Stimulated activated CD8-positive, alpha-beta memory T cell treated with anti-CD3 and anti-CD28 coated beads, Interleukin-7, amount 100 ng/mL, for 1 hour (primary cell): ENCODE results near the gene ATRAID.
"Not testable (repeated sequence)": the region's sequence is repeated elsewhere in the genome, so short reads cannot be mapped to it uniquely, and the experiment has no call there.

Source experiments
- DNase-seq, 2 donors: peaks; one replicate each; pipeline ENCODE4 v3.0.0-alpha.2; 2020; ENCODE audit warnings: low read depth in 2 of 2

The ATRAID gene

DNA sequence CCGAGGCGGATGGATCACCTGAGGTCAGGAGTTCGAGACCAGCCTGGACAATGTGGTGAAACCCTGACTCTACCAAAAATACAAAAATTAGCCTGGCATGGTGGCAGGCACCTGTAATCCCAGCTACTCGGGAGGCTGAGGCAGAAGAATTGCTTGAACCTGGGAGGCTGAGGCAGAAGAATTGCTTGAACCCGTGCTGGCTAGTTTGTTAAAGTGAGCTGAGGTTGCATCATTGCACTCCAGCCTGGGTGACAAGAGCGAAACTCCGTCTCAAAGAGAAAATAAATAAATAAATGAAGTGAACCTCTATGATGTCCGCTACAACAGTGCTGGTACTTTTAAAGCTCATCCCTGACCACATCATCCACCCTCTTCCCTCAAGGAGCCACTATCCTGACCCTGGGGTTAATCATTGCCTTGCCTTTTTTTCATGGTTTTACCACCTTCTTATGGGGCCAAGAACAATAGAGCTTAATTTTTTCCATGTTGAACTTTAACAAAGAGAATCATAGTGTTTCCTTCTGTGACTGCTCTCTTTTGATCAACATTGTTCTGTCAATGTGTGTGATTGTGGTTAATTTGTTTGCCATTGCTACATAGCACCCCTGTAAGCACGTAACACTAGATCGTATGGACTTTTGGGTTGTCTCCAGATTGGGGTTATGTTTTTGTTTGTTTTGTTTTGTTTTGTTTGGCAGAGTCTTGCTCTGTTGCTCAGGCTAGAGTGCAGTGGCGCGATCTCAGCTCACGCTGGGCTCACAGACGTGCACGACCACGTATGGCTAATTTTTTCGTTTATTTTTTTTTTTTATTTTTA is 17.1 kb upstream of the ATRAID start:
- no peak for DNase-seq

DNA sequence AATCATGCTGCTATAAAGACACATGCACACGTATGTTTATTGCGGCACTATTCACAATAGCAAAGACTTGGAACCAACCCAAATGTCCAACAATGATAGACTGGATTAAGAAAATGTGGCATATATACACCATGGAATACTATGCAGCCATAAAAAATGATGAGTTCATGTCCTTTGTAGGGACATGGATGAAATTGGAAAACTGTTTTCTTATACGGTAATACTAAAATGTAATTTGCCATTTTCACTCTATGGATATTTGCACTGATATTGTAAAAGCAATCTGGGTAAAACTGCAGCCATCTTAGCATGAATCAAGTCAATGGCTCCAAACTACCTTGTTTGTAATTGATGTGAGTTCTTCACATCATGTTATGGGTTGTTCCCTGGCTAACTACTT is 16.0 kb upstream of the ATRAID start:
- DNase-seq, result not testable (repeated sequence)

DNA sequence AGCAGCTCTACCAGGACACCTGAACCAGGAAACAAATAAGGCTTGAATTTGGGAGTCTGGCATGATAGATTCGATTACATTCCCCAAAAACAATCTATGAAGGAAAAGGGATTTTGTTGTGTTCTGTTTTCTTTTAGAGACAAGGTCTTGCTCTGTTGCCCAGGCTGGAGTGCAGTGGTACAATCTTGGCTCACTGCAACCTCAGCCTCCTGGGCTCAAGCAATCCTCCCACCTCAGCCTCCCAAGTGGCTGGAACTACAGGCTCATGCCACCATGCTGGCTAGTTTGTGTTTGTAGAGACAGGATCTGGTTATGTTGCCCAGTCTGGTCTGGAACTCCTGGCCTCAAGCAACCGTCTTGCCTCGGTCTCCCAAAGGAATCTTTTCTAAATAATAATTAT is 13.8 kb upstream of the ATRAID start:
- DNase-seq, result not testable (repeated sequence)

DNA sequence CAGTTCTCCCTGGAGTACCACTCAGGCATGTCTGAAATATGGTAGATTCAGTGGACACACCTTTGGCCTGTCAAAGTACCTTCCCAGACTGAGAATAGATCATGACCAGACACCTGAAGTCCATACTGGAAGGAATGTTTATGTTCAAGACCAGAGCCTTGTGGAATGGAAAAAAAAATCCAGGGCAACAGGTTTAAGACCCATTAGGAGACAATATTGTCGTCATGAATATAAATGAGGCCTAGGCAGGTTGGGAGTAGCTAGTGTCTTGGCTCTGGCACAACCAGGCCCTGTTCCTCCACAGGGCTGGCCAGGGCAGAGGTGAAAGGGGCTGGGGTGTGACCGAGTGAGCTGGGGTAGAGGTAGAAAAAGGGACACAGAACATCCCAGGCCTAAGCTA is 13.2 kb upstream of the ATRAID start:
- DNase-seq, result no peak

DNA sequence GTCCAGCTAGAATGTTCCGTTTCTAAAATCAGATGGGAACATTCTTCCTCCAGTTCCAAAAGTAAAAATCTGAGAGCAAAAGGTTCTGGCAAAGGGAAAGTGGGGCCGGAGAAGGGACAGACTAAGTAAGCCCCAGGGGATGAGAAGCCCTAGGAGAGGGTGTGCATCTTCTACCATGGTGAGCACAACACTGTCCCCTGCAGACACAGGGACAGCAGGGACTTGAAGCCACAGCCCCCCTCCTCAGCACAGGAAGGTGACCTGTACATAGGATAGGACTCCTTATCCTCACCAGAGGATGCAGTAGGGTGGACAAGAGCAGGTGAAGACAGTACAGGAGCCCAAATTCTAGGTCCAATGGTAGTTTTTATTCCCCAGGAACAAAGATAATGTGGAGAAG is 12.6 kb upstream of the ATRAID start:
- no peak for DNase-seq

DNA sequence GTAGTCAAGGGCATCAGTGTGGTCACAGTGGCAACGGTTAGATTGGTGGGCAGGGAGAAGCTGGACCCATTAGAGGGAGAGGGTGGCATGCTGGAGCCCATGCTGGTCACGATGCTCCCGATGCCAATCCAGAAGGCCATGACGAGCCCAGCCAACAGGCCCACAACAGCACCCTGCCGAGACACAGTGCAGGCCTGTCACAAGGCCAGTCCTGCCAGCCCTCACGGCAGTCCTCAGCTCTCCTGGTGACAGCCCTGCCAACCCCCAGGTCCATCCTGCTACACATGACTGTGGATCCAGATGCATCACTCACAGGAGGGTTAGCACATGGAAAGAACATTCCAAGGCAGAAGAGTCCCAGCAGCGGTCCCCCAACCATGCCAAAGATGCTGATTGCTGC is 10.2 kb upstream of the ATRAID start:
- no peak for DNase-seq

DNA sequence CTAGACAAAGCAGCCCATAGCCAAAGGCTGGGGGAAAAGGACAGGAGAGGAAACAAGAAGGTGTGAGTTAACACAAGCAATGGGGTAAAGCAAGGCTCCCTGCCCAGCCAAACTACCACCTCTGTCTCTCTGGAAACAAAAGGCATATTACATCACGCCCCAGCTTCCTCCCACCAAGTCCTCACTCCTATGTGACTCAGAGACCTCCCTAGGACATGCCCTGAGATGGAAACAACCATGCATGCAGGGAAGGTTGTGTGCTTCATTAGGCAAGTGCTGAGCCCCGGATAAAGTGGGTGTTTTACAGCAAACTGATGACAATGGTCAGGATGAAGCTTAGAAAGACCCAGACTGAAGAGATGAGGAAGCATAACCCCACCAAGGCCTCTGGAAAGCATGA is 9.0 kb upstream of the ATRAID start:
- DNase-seq, result no peak

DNA sequence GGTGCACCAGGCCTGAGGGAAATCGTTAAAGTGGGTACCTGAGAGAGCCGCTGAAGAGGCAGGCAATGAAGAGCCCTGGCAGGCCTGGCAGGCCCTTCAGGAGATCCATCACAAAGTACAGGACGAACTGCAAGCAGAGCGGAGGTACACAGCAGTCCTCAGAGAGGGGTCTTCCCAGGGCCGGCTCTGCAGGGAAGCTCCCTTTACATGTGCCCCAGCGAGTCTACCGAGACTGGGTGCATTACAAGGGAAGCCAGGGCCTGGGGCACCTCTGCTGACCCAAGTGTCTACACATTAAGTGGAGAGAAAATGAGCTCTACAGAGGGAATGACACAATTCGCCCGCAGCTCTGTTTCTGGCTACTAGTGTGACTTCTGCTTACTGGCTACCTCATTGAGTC is 8.1 kb upstream of the ATRAID start:
- DNase-seq, result no peak

DNA sequence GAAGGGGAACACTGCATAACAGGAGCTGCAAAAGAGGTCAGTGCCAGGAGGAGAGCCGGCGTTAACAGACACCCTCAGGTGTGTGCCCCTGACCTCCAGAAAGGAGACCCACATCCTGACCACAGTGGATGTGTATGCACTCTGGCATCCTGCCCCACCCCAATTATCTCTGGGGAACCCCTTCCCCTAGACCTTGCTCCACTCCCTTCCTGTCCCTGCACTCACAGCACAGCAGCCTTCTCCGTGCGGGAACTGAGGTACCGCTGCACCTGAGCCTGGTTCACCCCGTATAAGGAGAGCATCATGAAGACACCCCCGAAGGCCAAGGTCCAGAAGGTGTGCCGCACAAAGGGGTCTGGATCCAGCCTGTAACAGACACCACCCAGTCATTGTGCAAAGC is 7.3 kb upstream of the ATRAID start:
- DNase-seq, result no peak

DNA sequence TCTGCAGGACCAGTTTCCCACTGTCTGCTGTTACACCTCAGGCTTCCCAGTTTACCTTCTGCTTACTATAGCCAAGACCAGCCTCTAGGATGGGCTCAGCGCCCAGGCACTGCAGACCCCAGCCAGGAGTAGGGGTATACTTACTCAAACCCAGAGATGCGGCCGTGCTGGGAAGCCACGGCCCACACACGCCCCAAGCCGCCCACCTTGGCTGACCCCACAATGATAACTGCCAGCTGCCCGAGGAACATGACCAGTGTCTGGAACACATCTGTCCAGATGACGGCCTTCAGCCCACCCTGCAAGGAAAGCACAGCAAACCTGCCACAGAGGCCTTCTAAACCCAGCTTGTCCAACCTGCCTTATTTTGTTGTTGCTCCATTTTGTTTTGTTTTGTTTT is 6.6 kb upstream of the ATRAID start:
- DNase-seq, result no peak

DNA sequence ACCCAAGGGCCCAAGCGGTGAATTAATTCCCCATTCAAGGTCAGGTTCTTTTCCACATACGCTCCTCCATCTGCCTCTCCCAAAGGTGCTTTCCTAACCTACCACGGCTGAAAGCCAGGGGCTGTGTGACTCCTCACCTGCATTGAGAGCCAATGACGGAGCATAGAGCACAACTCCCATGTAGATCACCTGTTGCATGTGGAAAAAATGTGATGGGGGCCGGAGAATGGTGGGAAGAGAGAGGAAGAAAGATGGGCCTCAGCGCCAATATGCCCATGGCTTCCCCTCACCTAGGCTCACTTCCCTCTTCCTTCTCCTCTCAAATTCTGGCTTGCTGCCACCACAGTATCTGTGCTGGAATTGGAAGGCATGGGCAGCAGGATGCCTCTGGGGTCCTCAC is 5.5 kb upstream of the ATRAID start:
- DNase-seq, result no peak

DNA sequence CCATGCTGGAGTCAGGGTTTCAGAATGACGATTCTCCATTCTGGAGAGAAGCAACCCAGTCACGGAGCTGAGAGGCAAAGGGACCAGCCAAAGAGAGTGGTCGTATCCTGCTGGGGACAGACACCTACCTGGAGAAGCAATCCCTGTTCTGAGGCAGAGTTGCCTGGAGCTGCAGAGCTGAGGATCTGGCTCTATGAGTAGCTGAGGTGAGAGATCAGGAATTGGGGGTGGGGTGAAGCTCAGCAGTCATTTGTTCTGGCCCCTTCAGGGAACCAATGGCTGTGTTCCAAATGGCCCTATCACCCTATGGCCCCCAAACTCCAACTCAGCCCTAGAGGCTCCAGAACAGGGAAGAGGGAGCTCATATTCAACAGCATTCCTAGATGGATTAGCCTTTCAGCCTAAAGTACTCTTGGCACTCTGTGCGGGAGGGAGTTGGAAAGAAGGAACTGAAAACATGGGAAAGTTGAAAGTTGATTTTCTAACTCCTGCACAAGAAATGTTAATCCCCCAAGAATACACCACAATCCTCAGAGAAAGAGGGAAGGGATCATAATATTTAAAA is 3.3 kb upstream of the ATRAID start:
- DNase-seq, result no peak

DNA sequence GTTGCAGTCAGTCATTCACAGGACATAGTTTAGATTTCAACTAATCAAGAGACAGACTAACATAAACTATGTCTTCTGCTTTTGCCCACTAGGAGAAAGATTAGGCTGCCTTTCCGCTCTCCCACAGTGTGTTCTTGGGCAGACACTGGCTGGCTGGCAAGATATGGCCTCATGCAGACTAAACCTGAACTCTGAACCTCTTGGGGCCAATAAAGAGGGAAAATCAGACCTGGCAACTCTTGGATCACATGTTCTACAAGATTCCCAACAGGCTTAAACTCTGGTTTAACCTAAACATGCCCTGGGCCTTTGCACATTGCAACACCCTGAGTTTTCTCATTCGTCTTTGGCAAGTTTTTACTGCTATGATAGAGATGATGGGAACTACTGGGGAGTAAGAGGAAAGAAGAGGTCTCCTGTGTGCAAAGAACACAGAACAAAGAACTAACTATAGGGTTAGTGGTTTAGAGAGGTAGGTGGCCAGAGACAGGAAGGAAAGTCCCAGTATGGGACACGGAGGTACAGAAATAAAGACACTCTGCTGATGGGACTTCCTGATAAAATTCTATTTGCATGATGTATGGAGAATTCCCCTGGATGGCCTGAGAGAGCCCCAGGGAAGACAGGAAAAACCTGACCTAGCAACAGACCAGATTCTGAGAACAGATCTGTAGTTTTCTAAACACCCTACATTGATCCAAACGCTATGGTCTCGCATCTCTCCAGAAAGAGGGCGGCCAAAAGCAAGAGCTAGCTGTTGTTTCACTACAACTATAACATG is 2.0 kb upstream of the ATRAID start:
- no peak for DNase-seq

DNA sequence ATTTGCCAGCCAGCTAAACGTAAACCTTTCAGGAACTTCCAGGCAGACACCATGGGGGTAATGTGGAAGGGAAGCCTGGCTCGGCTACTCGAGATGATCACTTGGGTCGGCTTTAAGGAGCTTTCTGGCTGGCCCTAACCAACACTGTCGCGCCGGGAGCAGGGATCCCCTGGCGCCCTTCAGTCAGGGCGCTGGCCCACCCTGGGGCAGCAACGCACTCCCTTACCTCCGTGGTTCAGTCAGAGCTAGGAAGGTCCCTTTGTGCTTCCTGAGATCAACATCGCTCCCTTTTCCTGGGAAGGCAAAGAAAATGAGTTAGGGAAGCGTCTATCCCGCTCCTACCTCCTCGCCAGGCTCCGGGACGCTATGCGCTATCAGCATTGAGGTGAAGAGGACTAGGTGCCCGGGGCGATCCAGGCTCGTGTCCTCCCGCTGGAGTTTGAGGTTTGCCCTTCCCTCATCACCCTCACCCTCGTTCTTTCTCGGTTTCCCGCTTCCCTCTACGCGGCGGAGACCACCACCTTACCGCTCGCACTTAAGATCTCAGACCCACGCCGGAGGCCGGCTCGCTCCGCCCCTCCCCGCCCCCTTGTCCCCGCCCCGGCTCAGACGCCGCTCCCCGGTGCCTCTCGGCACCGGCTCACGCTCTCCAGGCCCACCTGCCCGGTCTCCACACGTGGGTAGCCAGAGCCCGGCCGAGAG is 449 bp upstream of the ATRAID start:
- no peak for DNase-seq

DNA sequence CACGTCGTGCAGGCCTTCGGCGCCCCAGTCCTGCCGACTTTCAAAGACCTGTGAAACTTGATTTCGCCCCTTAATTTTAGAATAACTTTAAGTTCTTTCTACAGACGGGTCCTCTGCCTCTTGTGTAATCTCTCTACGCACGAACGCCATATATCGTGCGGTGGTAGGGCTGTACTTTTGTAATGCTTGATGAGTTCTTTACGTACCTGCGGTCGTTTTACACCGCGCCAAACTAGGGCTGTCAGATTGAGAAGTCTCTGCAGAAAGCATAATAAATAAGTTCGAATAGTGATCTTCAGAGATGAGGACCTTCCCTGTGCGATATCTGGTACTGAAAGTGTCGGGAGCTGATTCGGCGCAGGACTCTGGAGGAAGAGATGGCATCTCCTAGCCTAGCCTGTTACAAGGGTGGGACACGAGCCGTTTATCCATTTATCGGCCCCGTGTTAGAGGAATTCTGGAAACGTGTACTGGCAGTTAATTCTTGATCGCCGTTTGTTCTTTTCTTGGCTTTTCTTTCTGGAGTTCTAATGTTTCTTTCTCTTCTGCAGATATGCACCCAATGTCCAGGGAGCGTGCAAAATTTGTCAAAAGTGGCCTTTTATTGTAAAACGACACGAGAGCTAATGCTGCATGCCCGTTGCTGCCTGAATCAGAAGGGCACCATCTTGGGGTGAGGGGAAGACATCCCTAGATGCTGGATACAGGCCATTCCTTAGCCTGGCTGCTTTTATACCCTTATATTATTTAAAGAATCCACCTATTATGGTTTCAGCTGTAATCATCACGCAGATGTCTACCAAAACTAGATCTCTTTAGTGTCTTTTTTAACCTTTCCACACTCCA is 1.0 kb downstream of the ATRAID start:
- DNase-seq, result no peak

DNA sequence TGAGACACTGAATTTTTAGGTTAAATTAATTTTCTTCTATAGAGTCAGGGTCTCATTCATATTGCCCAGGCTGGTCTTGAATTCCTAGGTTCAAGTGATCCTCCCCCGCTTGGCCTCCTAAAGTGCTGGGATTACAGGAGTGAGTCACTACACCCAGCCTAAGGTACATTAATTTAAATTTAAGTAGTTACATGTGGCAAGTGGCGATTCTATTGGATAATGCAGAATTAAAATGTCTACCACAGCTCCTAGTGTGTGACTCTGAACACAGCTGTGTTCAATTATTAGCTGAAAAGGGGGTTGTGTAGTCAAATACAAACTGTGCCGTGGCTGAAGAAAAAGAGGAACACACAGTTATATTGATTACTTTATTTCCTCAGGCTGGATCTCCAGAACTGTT is 3.1 kb downstream of the ATRAID start:
- DNase-seq, result no peak

DNA sequence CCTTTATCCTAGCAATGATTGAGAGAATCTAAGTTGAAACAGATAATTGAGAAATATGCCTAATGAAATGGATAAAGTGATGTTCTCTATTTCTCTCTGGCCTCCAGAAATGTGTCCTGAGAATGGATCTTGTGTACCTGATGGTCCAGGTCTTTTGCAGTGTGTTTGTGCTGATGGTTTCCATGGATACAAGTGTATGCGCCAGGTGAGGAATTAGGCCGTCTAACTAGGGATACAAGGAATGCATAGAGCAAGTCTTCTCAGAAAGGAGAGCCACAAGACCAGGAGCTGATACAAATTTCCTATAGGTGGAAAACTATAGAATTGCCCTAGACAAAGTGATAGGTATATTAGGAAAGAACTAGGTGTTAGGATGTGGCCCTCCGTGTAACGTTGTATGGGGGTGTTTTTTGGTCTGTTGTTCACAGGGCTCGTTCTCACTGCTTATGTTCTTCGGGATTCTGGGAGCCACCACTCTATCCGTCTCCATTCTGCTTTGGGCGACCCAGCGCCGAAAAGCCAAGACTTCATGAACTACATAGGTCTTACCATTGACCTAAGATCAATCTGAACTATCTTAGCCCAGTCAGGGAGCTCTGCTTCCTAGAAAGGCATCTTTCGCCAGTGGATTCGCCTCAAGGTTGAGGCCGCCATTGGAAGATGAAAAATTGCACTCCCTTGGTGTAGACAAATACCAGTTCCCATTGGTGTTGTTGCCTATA is 4.7 kb downstream of the ATRAID start:
- no peak for DNase-seq

DNA sequence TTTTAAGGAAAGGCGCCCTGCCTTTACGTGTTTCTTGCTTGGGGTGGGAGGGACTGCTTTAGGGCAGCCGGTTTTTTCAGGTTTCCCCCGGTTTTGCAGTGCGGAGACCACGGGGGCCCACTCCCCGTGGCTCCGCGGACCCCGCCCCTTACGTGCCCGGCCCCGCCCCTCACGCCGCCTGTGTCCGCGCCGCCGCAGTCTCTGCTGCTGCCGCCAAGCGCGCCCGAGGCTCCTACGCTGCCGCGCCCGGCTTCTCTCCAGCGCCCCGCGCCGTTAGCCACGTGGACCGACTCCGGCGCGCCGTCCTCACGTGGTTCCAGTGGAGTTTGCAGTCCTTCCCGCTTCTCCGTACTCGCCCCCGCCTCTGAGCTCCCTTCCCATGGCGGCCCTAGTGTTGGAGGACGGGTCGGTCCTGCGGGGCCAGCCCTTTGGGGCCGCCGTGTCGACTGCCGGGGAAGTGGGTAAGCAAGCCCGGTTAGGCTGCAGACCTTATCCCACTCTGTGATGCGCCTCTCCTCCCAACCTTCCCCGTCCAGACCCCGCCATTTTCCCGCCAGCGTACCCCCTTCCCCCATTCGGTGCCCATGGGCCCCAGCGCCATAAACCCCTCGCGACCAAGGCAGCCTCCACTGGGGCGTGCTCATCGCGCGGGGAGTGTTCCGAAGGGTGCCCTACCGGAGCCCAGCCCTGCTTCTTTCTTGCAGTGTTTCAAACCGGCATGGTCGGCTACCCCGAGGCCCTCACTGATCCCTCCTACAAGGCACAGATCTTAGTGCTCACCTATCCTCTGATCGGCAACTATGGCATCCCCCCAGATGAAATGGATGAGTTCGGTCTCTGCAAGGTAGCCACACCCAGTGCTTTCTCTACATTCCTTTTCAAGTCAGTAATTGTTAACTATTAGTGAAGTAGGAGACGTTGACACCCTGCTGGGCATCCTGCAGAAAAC is 5.6 kb downstream of the ATRAID start, which contains the start of gene CAD:
Gene CAD, plus strand, starts transcription at position 197 of the 949 bp plus-strand sequence. Its CDS starts 183 bp downstream, at position 380.
- DNase-seq, result peak; percentile 69 to 71

DNA sequence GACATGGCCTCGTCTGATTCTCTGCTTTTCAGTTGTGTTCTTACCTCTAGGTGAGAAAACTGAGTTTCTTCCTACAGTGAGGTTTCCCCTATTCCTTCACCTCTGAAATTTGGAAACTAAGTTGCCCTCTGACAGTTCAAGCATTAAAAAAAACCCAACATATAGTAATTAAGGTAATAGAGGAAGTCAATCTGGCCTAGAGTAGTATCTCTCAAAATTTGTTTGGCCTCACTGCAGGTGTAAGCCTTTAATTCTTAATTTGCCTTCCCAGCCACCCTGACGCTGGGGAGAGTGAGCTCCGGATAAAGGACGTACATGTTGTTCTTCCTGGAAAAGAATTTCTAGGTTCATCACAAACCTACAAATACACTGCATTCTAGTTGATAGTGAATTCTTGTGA is 6.8 kb downstream of the ATRAID start:
- no peak for DNase-seq
